ENCODE measurements around the gene CDH12.
"Not testable (repeated sequence)": the region's sequence is repeated elsewhere in the genome, so short reads cannot be mapped to it uniquely, and the experiment has no call there.

CDH12 gene

GRCh38 chr5:22411554-22412349, 441.4 kb downstream of the CDH12 start:
- no peak for DNase-seq

- no peak for DNase-seq
Measured at GRCh38 chr5:22391956-22392355, 461.2 kb downstream of the CDH12 start.

- no peak for DNase-seq
Measured at GRCh38 chr5:22390888-22391287, 462.3 kb downstream of the CDH12 start.

GRCh38 chr5:22372826-22373660, 480.1 kb downstream of the CDH12 start:
- no peak for DNase-seq

- DNase-seq = no peak
Measured at GRCh38 chr5:22372376-22372775, 480.8 kb downstream of the CDH12 start.

GRCh38 chr5:22354956-22355355, 498.2 kb downstream of the CDH12 start:
- peak; percentile 59 for DNase-seq

- DNase-seq = no peak
Measured at GRCh38 chr5:22352493-22352892, 500.7 kb downstream of the CDH12 start.

- no peak for DNase-seq
Measured at GRCh38 chr5:22351178-22351577, 502.0 kb downstream of the CDH12 start.

GRCh38 chr5:22348027-22348426, 505.1 kb downstream of the CDH12 start:
- DNase-seq = no peak

- DNase-seq = no peak
Measured at GRCh38 chr5:22344000-22344399, 509.1 kb downstream of the CDH12 start.

GRCh38 chr5:22341406-22341805, 511.7 kb downstream of the CDH12 start:
- no peak for DNase-seq

GRCh38 chr5:22332949-22333348, 520.2 kb downstream of the CDH12 start:
- DNase-seq = not testable (repeated sequence)

GRCh38 chr5:22329683-22330082, 523.5 kb downstream of the CDH12 start:
- no peak for DNase-seq

- no peak for DNase-seq
Measured at GRCh38 chr5:22319798-22320197, 533.3 kb downstream of the CDH12 start.

- DNase-seq = no peak
Measured at GRCh38 chr5:22316294-22316693, 536.9 kb downstream of the CDH12 start.

GRCh38 chr5:22315052-22315451, 538.1 kb downstream of the CDH12 start:
- not testable (repeated sequence) for DNase-seq

GRCh38 chr5:22314548-22314947, 538.6 kb downstream of the CDH12 start:
- DNase-seq = no peak

GRCh38 chr5:22306011-22306410, 547.1 kb downstream of the CDH12 start:
- DNase-seq = no peak

- no peak for DNase-seq
Measured at GRCh38 chr5:22295832-22296231, 557.3 kb downstream of the CDH12 start.

- no peak for DNase-seq
Measured at GRCh38 chr5:22293147-22293546, 560.0 kb downstream of the CDH12 start.

GRCh38 chr5:22278164-22278563, 575.0 kb downstream of the CDH12 start:
- no peak for DNase-seq

- DNase-seq = no peak
Measured at GRCh38 chr5:22277006-22277405, 576.1 kb downstream of the CDH12 start.

- not testable (repeated sequence) for DNase-seq
Measured at GRCh38 chr5:22265855-22266254, 587.3 kb downstream of the CDH12 start.

- no peak for DNase-seq
Measured at GRCh38 chr5:22258139-22258538, 595.0 kb downstream of the CDH12 start.
